GM19025 (cell line): Measurements from ENCODE around the gene LTBP2.

Experiments used
- ATAC-seq: cut with Tn5 transposase; IDR thresholded peaks from one replicate; pipeline ENCODE4 v1.9.1; 2021; ENCODE audit warnings: mild to moderate bottlenecking, low read depth, moderate library complexity; ENCODE audit not compliant: unreplicated experiment

The LTBP2 gene

DNA sequence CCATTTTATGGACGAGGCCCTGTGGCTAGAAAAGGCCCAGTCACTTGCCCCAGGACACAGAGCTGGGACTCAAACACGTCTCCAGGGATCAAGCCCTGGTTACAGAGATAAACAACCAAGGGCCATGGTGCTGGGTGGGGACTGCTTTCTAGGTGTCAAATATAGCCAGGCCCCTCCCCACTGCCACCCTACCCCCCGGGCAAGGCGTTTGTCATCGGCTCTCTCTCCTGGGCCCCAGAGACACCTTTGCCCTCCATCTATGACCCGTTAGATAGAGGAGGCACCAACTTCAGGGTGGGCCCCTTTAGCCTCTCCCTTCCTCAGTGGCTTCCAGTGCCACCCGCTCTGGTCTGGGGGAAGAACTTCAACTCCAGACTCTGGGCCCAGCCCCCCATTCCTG lies 18.0 kb downstream of the LTBP2 start:
- no peak for ATAC-seq

DNA sequence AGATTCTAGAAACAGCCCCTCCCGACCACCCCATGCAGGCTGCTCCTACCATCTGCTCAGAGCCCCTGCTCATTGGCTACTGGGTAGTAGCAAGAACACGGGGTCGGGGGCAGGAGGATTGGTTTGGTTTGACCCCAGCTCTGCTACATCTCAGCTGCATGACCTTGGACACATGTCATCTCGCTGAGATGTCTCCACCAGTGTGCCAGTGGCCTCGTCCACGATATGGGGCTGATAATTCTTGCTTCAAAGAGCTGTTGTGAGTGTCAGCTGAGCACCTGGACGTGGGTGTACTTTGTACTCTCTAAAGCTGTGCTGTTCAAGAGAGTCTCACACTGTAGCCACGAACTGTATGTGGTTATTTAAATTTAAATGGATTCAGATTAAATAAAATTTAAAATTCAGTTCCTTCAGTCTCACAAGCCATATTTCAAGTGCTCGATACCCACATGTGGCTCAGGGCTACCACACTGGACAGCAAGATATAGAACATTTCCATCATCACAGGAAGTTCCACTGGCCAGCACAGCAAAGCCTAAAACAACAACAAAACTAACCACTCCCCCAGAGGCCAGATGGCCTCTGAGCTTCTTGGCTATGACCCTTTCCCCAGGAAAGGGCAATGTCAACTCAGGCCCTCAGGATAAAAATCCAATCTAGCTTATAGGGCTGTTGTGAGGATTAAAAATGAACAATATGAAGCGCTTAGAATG lies 18.6 kb downstream of the LTBP2 start:
- no peak for ATAC-seq

DNA sequence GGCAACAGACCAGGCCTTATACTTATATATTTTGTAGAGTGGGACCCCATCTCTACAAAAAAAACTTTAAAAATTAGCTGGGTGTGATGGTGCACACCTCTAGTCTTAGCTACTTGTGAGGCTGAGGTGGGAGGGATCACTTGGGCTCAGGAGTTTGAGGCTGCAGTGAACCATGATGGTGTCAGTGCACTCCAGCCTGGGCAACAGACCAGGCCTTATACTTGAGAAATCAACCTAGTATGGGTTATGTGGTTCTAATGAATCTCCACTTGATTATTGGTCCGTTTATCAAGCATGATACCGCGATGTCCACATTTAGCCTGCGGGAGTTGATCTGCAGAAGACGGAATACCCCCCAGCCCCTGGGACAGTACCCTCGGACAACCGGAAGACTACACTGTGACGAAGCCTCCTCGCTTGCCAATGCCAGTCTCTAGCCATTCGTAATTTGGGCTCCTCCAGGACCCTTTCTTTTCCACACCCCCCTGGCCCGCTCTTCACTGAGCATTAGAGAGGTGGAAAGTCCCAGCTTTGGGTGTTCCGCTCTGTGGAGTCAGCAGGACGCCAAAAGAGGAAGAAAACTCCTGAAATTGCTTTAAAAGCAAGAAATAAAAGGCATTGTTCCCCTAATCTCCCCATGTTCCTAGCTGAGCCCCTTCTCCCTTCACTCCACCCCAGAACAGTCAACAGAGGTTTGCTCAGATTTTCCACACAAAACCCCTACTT lies 19.4 kb downstream of the LTBP2 start:
- no peak for ATAC-seq

DNA sequence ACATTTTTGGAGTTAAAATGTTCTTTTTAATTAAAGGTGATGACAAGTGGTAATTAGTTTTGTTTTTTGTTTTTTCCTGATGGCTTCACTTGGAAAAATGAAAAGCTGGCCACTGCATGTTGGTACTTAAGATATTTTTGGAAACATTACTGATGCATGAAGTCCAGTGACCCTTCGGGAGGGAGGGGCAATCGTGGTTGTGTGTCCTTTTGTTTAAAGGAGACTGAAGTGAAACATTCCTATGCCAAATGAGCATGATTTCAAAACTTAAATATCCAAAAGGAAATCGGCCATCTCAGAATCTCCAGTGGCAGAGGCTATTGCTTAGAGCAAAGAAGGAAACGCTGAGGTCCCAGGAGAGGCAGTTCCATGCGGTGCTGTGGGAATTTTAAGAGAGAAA lies 20.1 kb downstream of the LTBP2 start:
- ATAC-seq = no peak

DNA sequence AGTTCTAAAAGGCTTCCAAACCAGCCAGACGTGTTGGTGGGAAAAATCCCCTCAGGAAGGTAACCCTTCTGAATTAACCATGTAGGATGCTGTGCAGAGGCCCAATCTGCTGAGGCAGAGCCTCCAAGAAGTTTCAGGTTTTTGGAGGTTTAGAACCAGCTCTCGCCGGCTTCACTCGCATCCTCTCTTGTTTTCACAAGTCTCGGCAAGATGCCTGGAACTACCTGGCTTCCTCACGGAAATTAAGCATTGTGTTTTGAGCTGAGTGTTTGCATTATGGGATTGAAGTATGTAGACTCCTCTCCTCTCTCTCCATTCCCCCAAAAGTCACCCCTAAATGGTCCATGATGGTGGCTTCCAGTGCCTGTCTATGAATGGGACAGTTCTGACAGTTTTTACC lies 20.6 kb downstream of the LTBP2 start:
- ATAC-seq = no peak

DNA sequence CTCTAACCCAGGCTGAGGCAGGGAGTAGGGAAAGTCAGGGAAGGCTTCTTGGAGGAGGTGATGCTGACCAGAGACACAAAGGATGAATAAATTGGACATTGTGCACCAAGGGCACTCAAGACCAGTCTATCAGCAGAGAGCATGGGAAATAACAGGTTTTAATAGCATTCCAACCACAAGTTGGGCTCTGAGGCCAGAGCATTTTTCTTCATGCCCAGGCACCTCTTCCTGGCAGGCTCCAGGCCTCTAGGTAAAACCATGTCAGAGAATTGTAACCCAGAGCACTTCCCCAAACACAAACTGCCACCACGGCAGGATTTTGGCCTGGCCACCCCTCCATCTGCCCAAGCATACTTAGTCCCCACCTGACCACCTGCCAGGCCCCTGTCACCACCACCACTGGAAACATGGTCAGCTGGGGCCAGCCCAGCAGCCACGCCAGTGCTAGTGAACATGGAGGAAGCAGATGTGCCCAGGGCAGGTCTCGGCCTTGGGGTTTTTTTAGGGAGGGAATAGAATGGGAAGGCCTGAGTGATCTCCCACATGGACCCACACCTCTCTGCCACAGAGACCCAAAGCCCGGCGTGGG lies 22.7 kb downstream of the LTBP2 start:
- no peak for ATAC-seq

DNA sequence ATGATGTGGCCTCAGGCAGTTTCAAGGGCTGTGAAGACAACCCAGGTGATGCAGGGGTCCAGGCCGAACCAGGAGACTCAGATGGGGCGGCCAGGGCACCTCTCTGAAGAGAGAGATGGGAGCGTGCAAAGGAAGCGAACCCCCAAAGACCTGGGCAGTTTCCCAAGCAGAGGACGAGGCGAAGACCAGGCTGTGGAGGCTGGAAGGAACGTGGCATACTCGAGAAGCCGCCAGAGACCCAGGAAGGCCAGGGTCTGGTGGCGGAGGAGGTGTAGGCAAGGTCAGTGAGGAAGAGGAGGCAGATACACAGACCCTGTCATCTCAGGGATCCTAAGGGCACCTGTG lies 24.7 kb downstream of the LTBP2 start:
- ATAC-seq = no peak

DNA sequence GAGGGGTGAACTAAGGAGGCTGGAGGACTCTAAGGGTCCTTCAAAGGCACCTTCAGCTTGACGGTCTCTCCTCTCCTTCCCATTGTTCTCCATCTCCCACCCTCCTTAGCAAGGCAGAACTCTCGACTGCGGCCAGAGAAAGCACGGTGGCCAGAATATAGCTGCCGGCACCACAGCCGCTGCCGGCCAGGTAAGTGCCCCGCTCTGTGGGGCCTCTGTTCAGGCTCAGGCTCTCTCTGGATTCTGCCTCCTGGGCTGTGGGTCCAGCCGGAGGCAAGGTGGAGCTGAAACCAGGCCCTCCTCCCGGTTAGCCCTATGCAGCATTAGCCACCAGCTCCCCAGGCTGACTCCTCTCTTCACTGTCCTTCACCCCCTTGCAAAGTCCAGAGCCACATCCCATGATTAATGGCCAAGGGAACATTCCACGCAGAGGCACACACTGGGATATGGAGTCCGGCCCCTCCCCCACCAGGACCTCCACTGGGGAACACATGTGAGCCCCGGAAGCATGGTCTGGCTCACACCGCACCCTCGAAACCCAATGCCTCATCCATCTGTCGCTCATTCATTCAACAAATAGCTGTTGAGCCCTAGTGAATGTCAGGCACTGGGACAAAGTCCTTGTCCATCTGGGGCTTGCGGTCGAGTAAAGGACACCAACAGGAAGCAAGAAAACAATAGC lies 25.2 kb downstream of the LTBP2 start:
- ATAC-seq = no peak

DNA sequence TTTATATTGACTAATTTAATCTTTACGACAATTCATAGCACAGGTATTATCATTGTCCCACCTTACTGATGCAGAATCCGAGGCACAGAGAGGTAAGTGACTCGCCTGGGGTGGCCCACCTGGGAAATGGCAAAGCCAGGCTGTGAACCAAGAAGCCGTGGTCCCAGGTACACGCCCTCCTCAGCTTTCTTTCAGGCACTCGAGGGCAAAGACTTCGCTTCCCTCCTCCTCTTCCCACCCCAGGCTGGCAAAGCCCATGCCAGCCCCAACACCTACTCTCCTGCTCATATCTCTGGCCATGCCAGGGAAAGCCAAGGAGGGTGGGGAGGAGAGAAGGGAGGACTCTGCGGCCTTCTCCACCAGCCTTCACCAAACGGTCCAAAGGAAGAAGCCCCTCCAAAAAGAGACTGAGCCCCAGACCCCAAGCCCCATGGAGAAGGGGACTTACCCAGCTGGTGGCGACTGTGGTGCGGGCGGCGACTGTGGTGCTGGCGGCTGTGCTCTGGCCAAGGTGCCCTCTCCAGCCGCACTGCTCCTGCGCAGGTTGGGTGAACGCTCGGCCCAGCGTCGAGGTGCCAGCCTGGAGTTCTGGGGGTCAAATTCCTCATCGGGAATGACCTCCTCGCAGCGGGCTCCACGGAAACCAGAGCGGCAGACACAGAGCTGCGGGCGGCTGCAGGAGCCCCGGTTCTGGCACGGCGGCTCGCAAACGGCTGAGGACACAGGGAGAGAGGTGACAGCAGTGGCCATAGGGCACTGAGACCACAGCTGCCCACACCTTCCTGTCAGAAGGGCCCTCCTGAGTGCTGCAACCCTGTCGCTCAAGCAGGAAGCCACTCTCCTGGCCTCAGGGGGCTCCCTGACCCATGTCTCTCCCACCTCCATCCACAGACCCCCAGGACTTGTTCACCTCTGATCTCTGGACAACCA lies 26.4 kb downstream of the LTBP2 start:
- ATAC-seq = no peak

DNA sequence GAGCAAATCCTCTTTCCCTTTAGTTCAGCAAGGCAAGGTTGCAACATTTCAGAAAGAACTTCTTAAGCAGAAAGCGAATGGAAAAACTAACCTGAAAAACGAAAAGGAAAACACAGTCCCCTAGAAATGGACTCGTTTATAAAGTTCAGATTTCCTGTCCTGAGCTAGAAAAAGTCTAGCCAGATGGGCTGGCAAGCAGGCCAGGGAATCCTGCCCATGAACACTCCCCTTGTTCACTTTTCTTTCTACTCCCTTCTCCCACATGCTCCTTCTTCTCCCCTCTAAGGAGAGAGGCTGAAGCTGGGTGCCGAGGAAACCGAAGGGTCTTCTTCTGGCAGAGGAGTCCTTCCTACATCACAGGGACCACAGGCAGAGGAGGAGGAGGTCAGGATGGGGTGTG lies 27.1 kb downstream of the LTBP2 start:
- no peak for ATAC-seq

DNA sequence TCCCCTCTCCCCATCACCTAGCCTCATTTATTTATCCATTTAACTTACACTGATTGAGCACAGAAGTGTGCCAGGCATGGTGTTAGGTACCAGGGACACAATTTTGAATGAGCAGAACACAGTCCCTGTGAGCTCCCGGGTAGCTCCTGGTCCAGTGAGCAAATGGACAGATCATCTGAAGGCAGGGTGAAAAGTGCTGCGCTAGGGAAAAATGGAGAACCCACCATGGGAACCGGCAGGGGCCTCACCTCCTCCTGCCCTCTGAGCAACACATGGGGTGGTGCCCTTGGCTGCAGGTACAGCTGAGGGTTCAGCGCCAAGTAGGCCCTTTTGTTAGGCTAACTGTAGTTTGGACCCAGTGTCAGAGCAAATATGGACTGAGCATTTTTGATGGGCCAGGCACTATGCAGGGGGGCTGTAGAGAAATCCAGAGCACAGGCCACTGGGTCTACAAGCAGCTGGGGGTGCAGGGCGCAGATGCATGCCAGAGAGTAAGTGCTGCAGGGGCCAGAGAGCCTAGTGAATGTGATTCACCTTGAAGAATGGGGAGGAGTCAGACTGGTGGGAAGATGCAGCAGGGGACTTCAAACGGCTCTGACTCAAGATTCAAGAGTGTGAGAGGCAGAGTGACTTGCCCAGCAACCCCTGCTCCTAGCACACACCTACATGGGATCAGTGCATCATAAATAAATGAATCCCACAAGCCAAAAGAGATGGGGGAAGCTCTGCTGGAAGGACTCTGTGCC lies 28.2 kb downstream of the LTBP2 start:
- ATAC-seq = no peak

DNA sequence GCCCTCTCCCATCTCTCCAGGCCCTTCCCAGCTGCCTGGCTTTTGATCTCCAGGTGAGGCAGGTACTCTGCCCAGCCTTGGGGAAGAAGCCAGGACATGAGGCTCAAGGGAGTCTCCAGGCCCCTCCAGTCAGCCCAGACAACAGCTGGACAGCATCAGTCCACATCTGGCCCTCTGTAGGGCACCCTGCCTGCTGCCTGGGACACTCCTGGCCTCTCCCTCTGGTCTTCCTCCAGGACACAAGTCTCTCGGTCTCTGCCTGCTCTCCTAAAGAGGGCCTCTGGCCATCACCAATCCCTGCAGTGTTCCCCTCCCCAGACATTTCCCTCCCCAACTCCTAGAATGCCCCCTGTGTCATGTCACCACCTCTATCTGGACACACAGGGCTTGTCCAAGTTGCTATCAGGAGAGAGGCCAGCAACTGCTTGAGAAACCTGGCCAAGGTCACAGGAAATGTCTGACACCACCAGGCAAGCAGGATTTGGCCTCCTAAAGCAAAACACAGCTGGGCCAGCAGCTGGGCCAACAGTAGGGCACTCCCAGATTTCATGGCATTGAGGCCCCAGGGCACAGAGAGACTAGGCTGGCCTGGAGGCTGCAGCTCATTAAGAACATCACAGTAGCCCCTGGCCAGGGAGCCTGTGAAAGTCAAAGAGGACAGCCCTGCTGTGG lies 29.0 kb downstream of the LTBP2 start:
- ATAC-seq = no peak

DNA sequence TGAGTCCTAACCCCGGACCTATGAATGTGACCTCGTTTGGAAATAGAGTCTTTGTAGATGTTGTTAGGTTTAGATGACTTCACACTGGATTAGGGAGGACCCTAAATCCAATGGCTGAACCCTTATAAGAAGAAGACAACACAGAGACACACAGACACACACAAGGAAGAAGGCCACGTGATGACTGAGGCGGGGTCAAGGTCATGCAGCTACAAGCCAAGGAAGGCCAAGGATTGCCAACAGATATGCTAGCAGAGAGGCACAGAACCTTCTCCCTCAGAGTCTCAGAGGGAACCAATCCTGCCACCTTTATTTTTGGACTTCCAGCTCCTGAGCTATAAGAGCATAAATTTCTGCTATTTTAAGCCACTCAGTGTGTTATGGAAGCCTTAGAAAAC lies 31.8 kb downstream of the LTBP2 start:
- no peak for ATAC-seq

DNA sequence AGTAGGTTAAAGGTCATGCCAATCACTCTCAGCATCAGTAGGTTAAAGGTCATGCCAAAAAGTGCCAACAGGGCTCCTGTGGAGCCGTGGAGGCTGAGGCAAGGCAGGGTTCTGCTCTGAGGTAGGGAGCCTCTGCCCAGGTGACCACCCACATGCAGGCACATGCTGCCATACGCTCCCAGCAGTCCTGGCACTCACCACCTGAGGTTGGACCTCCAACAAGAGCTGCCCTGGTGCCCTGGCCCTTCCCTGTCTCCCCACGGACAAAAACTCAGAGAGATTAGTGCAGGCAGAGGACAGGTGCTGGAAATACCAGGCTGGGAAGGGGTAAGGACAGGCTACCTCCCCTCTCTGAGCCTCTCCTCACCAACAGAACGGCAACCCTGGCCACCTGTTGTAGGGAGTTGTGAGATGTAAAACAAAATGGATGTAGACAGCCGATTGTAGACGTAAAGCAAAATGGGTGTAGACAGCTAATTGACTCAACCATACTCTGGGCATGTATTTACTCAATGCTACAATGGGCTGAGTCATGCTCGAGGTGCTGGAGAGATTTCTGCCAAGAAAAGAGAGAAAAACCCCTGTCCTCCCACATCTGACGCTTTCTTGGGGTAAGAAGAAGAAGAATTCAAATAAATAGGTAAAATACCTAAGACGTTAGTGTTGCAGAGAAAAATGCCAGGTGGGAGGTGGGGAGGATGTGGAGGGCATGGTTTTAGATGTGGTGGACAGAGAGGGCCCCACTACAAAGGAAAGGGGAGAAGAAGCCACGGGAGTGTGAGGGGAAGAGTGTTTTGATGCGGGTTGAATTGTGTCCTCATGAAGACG lies 32.4 kb downstream of the LTBP2 start:
- no peak for ATAC-seq

DNA sequence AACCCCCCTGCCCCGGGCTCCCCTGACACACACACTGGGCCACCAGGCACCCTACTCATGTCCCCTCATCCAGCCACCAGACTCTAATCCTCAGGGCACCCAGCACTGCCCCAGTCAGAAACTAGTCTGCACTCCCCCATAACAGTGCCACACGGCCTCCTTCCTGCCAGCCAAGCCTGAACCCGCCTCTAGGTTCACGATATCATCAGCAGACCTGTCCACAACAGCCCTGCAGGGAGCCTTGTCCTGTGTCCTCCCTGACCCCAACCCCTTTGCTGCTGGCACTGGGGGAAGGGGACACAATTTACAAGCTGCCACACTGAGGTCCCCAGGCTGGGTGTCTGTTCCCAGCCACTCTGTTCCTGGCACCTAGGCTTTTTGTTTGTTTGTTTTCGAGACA lies 33.6 kb downstream of the LTBP2 start:
- ATAC-seq = no peak

DNA sequence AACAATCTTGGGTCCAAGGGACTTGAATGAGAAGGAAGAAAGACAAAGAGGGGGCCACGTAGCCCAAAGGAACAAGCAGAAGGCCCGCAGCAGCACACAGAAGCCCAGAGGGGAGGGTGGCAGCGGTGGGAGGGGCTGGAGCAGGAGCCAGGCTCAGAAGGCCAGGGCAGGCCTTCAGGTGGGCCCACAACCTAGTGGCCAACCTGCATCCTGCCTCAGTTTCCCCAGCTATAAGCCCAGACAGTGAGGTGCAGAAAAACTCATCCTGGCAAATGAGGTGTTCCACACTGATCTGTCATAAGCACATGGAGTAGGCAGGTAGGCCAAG lies 34.1 kb downstream of the LTBP2 start:
- no peak for ATAC-seq

DNA sequence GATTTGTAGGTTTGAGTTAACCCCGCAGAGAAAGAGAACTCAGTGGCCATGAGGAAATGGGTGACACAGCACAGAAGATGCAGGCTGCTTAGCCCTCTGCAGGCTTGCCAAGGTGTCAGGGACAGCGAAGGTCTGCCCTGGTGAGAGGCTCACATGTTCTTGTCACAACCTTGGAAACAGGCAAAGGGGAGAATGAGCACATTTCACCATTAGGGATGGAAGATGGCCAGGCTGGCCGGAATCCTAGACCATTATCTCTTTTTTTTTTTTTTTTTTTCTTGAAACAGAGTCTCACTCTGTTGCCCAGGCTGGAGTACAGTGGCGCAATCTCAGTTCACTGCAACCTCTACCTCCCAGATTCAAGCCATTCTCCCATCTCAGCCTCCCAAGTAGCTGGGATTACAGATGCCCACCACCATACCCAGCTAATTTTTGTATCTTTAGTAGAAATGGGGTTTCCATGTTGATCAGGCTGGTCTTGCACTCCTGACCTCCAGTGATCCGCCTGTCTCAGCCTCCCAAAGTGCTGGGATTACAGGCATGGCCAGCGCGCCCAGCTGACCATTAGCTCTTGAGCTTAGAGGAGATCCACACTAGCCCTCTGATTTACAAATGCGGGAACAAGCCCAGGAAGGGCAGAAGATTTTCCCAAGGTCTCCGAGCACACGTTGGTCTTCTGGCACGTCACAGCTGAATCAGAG lies 34.6 kb downstream of the LTBP2 start:
- ATAC-seq = no peak

DNA sequence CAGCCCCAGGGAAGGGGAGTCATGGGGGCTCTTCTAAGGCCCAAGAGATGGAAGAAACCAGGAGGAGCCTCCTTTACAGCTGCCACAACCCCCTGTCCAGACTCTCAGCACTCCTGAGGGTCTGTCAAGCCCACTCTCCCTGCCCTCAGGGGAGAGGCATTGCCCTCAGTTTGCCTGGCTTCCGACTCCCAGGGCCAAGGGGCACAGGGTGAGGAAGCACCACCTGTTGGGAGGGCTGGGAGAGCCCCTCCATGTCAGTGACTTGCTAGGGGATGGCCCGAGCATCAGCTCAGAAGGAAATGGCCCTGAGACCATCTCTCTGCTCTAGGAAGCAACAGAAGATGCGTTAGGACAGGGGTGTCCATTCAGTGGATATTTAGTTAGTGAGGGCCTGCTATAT lies 36.1 kb downstream of the LTBP2 start:
- ATAC-seq = no peak
